HG02588 (cell line): ENCODE measurements around the gene TSPYL6.

Experiments used
- ATAC-seq: cut with Tn5 transposase; IDR thresholded peaks from one replicate; pipeline ENCODE4 v1.9.1; 2021; ENCODE audit warnings: mild to moderate bottlenecking, moderate library complexity; ENCODE audit not compliant: unreplicated experiment

The TSPYL6 gene

DNA sequence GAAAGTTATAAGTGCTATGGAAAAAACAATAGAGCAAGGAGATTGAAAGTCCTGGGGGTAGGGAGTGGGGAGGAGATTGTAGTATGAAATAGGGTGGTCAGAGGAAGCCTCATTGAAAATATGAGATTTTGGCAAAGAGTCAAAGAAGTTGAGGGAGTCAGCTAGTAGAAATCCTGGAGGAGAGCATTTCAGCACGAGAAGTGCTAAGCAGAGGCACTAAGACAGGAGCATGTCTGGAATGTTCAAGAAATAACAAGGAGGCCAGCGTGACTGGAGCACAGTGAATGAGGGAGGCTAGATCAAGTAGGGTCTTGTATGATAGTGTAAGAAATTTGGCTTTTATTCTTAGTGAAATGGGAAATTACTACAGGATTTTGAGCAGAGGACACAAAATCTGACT, 2.1 kb upstream of the TSPYL6 start:
- no peak for ATAC-seq

GRCh38 chr2:54255230-54256090, 569 bp downstream of the TSPYL6 start:
- ATAC-seq, result no peak

- ATAC-seq, result no peak
Observed at GRCh38 chr2:54254180-54254579, 1.8 kb downstream of the TSPYL6 start.

GRCh38 chr2:54249629-54250028, 6.4 kb downstream of the TSPYL6 start:
- no peak for ATAC-seq

DNA sequence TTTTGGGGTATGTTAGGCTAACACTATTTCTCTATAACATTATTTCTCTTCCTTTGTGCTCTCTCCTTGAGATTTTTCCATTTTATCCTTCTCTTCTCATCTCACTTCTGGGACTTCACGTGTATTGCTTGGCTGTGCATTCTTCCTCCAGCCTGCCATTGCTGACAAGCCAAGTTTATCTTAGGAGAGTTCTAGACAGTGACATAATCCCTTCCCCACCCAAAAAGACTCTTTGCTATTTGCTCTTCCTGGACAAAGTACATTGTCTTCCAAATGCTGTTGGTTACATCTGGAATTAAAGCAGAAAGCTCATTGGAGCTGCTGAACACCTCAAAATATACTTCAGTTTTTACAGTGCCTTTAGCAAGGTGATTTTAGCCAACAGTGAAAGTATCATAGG, 8.9 kb downstream of the TSPYL6 start:
- no peak for ATAC-seq

GRCh38 chr2:54240515-54241469, 15.2 kb downstream of the TSPYL6 start:
- no peak for ATAC-seq

DNA sequence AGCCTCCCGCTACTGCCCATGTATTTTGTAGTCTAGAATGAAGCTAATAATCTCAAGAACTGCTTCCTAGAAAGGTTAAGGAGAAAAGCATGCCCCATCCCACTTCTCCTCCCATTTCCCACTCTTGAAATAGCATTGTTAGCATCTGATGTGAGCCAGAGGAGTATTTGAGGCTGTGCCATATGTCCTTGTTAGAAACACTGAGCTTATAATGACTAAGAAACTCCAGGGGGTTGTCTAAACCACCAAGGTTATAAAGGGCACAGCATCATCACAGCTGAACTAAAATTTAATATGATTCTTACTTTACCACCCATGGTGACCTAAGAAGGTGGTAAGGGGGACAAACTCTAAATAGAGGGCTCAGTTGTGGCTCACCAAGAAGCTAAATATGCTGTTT, 16.6 kb downstream of the TSPYL6 start:
- no peak for ATAC-seq

GRCh38 chr2:54237428-54237827, 18.6 kb downstream of the TSPYL6 start:
- no peak for ATAC-seq

DNA sequence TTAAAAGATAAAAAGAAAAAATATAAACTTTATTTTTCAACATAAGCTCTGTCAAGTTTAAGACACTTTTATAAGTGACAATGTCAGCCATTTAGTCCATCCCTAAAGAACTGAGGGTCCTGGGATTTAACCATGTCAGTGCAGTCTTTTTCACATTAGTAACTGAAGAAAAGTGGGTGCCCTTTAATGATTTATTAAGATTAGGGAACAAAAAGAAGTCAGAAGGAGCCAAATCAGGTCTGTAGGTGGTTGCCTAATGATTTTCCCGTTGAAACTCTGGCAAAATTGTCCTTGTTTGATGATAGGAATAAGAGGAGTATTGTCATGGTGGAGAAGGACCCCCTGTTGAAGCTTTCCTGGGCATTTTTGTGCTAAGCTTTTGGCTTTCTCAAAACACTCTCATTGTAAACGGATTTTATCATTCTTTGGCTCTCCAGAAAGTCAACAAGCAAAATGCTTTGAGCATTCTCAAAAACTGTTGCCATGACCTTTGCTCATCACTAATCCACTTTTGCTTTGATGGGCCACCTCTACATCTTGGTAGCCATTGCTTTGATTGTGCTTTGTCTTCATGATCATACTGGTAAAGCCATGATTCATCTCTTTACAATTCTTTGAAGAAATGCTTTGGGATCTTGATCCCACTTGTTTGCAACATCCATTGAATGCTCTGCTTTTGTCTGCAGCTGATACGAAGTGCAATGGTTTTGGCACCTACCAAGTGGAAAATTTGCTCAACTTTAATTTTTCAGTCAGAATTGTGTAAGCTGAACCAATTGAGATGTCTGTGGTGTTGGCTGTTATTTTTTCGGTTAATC, 22.0 kb downstream of the TSPYL6 start:
- no peak for ATAC-seq

DNA sequence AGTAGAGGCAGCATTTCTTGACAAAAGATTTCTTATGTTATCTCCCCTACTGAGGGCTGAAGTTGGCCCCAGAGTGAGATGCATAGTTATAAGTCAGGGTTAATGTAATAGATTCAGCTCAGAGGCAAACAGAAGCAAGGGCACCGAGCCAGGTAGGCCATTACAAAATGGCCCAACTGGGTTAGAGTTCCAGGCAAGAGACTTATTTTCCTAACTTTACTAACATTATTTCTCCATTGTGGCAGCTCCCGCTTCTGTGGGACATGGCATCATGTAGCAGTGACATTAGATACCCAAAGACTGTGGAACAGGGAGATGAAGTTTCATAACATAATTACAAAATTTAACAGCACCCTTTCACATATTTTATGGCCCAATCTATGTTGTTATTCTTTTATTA, 27.1 kb downstream of the TSPYL6 start:
- ATAC-seq, result no peak

DNA sequence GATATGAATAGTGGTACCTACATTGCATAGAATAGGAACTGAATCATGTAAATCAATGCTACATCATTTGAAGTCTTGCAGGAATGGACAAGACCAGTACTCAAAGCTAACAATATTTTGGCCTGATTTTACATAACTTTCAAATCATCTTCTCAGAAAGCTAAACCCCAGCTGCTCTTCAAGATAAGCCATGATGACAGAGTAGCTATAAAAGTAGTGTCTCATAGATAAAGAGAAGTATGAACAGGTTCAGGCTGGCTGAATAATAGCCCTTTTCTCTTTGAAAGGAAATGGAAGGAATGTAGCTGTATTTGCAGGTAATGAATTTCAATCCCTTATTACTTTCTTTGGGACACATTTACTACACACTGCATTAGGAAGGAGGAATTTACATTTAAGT, 28.2 kb downstream of the TSPYL6 start:
- ATAC-seq, result no peak

DNA sequence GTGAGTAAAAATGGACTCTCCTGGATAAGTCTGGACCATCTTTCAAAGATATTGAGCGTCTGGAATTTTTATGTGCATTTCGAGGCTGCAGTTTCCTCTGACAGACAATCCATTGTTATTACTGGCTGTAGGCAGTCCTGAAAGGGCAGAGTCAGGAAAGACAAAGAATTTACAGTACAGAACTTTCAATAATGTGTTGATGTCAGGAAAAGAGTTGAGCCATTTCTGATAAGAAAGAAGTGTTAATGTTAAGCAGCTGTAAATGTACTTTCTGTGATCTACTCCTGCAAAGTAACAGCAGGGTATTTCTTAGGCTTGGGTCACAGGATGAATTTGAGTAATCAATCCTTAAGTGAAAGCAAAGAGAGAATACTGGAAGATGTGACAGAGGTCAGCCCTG, 29.8 kb downstream of the TSPYL6 start:
- no peak for ATAC-seq

- no peak for ATAC-seq
Observed at GRCh38 chr2:54224997-54225396, 31.0 kb downstream of the TSPYL6 start.

GRCh38 chr2:54213082-54213481, 42.9 kb downstream of the TSPYL6 start:
- ATAC-seq, result no peak

DNA sequence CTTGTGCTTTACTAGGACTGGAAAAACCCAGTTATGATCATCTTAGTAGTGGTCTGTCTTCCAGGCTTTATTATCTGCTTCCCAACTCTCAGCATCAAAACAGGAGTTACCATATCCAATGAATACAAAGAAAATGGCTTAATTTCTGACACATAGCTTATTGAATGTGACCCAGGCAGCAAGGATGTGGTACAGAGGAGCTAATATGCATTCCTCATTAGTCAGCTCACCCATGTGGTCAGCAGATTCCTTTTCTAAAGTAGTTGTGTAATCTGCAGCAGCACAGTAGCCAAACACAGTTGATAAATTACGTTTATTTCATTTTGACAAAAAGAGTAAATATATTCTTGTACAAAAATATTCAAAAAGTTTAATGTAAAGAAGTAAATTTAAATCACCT, 43.6 kb downstream of the TSPYL6 start:
- no peak for ATAC-seq

GRCh38 chr2:54209379-54209778, 46.6 kb downstream of the TSPYL6 start:
- no peak for ATAC-seq

DNA sequence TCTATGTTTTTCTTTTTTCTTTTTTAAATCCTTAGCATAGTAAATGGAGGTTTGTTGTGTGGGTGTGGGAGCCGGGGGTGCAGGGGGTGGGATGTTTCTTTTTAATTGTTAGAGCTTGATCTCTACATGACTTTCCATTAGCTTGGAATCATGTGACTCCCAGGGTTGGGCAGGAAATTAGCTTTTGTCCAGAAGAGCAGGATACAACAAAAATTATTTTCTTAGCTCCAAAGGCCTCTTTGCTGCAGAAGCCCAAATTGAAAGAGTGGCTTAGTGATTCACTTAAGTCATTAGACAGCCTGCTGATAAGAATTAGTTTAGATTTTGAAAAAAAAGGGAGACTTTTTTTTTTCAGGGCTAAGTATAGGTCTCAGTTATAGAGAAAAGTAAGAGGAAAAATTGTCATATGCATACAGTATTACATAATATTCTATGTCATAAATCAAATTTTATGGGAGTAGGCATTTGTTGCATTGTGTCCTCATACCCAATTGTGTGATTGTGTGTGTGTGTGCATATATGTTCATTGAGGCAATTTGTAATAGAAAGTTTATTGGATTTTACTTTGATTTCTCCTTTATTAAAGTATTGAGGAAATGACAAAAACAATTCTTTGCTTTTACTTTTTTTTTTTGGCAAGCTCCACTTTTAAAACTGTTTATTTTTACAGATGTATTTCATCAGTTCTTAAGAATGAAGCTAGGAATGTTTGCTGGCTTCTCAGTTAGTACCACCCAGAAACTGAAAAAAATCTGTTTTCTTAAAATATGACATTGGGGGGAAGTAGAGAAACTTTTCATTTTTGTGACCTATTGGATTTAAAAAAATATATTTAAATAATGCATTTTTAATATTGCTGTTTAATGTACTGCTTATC, 47.4 kb downstream of the TSPYL6 start:
- ATAC-seq, result no peak

GRCh38 chr2:54207666-54208195, 48.3 kb downstream of the TSPYL6 start:
- ATAC-seq, result no peak

DNA sequence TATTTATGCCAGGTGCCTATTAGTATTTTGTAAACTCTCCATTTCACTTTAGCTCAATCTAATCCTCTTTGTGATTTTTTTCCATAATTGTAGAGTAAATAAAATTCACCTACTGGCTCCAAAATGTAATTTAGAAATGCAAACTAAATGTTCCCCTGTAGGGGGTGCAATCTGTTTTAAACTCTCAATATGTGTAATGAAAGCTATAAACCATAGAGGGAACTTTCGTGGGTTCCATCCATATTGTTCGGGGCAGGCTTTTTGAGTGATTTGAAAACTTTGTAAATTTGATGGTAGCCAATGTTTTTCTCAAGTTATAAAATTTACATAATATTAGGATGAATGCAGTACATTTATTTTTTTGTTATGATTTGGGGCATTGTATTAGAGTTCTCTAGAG, 49.4 kb downstream of the TSPYL6 start:
- no peak for ATAC-seq

GRCh38 chr2:54204476-54204875, 51.6 kb downstream of the TSPYL6 start:
- no peak for ATAC-seq
